Limb (tissue), 2 donors: Measurements from ENCODE around the gene PLCL1.
"Not testable (repeated sequence)": the region's sequence is repeated elsewhere in the genome, so short reads cannot be mapped to it uniquely, and the experiment has no call there.

ENCODE experiments used
- DNase-seq, 2 donors: peaks; one replicate each; pipeline ENCODE4 v3.0.0-alpha.2; 2016; ENCODE audit errors: extremely low spot score in 2 of 2

Gene PLCL1

DNA sequence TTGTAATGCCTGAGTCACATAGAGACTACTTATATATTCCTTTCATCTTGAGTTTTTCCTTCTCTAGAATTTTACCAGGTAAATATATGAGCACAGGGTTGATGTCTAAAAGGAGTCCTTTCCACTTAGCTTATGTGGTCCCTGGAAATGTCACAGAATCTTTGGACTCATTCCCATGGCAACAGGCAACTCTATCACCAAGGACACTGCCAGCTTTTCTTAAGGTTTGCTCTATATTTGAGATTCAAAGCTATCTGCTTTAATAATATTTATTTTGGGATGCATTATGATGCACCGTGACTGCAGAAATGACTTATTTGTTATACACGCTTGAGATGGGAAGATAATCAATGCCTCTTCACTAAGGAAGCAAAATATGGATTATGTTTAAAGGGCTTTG, 363.0 kb downstream of the PLCL1 start:
- no peak for DNase-seq

- DNase-seq: no peak
Observed at GRCh38 chr2:198168651-198169050, 364.3 kb downstream of the PLCL1 start.

DNA sequence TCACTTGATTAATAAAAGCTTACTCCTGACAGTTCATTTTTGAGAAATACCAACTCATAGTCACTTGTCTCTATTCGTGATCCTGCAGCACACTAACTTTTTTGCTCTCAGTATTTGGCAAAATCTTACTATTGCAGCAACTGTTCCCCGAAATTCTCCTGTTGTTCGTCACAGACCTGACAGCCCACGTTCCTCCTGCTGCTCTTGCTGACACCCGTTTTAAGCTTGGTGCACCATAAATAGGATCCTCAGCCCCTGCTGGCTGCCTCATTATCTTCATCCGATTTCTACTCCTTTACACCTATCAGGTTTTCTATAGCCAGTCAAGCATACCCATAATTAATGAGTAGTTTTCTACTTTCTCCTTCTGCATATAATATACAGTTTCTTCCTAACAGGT, 368.8 kb downstream of the PLCL1 start:
- DNase-seq: no peak

GRCh38 chr2:198173864-198174263, 369.5 kb downstream of the PLCL1 start:
- DNase-seq: no peak

- DNase-seq: no peak
Observed at GRCh38 chr2:198175271-198175670, 370.9 kb downstream of the PLCL1 start.

DNA sequence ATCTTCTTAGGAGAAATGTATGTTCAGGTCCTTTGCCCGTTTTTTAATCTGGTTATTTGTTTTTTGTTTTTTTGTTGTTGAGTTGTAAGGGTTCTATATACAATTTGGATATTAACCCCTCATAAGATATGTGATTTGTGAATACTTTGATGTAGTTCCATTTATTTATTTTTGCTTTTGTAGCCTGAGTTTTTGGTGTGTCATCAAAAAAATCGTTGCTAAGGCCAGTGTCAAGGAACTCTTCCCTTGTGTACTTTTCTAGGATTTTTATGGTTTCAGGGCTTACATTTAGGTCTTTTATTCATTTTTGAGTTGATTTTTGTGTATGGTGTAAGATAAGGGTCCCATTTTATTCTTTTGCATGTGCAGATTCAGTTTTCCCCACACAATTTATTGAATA, 372.6 kb downstream of the PLCL1 start:
- DNase-seq: no peak

DNA sequence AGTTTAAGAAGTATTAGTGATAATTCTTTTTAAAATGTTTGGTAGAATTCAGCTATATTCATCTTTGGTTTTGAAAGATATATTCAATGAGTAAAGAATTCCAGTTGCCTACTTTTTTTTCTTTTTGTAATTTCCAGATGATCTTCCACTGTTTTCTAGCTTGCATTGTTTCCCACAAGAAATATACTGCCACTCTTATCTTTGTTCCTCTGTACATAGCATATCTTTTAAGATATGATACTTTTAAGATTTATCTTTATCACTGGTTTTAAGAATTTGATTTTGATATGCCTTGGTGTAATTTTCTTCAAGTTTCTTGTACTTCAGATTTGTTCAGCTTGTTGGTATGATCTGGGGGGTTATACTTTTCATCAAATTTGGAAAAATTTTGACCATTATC, 374.4 kb downstream of the PLCL1 start:
- DNase-seq: no peak

- no peak for DNase-seq
Observed at GRCh38 chr2:198186257-198186656, 381.9 kb downstream of the PLCL1 start.

- no peak for DNase-seq
Observed at GRCh38 chr2:198187841-198188240, 383.4 kb downstream of the PLCL1 start.

- no peak for DNase-seq
Observed at GRCh38 chr2:198188982-198189381, 384.6 kb downstream of the PLCL1 start.

DNA sequence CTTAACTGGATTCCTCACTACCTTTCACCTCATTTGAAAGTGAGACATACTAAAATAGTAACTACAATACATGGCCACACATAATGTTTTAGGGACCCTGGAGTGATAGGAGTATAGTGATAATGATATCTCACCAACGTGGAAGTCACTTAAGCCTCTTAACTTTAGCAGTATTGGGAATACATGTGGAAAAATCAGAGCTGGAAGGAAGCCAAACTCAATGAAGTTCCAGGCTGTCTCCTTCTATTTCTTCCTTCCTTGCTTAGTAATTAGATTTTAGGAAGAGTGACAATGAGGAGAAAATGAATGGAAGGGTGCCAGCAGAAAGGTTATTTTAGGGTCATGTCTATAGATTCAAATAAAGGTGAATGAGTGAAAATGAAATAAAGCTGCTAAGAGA, 387.3 kb downstream of the PLCL1 start:
- no peak for DNase-seq

- not testable (repeated sequence) for DNase-seq
Observed at GRCh38 chr2:198196556-198196955, 392.2 kb downstream of the PLCL1 start.
